Ammon's horn (tissue), 1 donor: ENCODE results near the gene SUSD5.

Source experiments
- DNase-seq: peaks from one replicate; pipeline ENCODE4 v3.0.0-alpha.2; 2016; ENCODE audit warnings: low spot score

Gene SUSD5

DNA sequence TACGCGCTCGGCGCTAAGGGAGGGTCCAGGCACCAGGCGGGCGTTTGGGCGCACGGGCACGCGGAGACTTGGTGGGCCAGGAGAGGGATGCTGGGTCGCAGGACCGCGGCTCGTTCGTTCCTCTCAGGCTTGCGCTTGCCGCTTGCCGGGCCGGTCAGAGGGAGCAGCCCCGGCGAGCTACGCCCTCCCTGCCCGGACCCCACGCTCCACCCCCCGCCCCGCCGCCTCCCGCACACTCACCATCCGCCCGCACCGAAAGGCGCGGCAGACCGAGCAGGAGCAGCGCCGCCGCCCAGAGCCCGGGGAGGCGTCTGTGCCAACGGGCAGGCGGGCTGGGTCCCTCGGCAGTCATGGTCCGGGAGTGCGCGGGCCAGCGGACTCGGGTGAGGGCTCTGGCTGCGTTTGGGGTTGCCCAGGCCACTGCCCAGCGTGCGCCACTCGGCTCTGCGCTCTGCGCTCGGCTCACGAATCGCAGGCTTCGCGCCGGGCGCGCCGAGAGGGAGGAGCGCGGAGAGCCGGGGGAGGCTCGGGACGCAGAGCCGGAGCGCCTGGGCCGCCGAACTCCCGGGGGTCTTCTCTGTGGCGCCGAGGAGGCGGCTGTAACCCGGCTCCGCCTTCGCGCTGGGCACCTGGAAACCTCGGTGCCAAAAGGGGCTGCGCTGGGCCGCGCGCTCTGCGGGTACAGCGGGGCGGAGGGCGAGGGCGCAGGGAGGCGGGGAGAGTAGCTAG, at the start of gene SUSD5:
TSS of gene SUSD5 (minus strand) at position 365 of the 729 bp plus-strand sequence. CDS start at position 352, 13 bp downstream.
- DNase-seq, result peak; percentile 7

DNA sequence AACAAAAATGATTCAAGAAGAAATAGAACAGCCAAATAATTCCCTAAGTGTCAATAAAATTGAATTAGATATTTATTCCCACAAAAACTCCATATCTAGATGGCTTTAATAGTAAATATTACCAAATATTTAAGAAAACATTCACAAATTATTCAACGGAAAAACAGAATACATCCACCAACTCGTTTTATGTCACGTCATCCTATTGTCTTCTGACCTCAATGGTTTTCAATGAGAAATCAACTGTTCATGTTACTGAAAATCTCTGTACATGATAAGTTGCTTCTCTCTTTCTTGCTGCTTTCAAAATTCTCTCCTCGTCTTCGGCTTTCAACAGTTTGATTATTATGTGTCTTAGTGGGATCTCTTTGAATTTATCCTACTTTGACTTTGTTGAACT, 41.5 kb upstream of the SUSD5 start:
- no peak for DNase-seq

DNA sequence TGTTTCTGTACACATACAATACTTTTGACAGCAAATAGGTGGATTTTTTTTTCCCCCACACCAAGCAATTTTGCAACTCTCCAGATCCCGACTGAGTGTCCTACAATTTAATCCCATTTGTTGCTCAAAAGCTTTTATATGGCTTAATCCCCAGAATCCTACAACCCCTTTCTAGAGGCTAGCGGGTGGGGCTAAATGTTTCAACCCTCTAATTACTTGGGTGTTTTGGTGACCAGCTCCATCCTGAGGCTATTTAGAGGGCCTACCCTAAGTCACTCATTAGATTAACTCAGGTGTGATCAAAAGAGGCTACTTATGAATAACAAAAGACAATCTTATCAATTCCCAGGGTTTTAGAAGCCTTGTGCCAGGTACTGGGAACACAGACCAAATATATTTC, 37.6 kb upstream of the SUSD5 start:
- DNase-seq, result no peak

DNA sequence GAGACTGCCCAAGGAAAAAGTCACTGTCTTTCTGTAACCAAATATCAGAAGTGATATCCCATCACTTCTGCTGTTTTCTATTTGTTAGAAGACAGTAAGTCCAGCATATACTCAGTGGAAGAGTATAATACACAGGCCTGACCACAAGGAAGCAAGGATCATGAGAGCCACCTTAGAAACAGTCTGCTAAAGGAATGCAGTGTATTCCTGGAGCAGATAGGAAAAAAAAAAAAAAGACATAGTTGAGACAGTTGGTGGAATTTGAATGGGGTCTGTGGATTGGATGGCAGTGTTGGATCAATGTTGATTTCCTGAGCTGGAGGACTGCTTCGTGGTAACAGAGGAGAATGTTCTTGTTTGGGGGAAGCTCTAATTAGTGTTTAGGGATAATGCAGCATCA, 32.1 kb upstream of the SUSD5 start:
- no peak for DNase-seq

DNA sequence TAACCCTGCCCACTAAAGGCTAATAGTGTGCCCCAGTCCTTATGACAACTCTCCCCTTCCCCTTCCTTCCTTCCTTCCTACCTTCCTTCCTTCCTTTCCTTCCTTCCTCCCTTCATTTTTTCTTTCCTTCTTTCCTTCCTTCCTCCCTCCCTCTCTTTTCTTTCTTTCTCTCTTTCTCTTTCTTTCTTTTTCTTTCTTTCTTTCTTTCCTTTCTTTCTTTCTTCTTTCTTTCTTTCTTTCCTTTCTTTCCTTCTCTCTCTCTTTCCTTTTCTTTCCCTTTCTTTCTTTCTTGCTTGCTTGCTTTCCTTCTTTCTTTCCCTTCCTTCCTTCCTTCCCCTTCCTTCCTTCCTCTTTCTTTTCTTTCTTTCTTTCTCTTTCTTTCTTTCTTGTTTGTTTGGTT, 28.2 kb upstream of the SUSD5 start:
- no peak for DNase-seq

DNA sequence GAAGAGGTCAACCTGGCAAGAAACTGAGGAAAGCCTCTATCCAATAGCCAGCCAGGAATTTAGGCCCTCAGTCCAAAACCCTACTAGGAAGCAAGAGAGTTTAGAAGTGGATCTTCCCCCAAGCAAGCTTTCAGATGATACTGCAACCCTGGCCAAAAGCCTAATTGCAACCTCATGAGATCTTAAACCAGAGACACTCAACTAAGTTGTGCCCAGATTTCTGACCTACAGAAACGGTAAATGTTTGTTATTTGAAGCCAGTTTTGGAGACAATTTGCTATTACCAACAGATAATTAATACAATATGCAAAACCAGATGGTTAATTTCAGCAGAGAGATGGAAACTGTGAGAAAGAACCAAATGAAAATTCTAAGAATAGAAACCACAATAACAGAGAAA, 21.7 kb upstream of the SUSD5 start:
- no peak for DNase-seq

DNA sequence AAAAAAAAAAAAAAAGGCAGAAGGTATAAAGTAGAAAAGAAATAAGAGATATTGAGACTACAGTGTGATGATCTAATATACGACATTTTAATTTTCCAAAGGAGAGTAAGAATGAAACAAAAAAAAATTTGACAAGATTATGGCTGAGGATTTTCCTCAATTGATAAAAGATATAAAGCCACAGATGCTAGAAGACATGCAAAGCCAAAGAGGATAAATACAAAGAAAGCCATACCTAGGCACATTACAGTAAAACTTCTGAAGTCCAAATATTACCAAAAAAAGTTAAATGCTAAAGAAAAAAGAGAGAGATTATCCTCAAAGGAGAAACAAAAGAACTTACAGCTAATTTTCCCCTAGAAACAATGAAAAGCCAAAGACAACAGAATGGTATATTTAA, 20.3 kb upstream of the SUSD5 start:
- no peak for DNase-seq

DNA sequence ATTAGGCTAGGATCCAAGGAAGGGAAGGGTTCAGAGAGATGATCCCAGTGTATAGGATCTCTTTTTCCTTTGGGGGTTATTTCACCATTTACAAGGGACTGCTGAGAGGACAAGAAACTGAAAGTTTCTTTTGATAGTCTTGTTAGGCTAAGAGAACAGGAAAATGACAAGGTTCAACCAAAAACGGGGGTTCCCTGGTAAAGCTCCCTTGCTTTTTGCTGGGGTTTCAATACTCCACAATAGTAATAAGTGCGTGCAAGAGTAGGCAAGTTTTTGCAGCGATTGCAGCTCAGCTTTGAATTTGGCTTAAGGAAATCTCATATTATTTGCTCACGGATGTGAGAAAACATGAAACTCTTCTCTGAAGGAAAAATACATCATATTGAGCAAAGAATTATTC, 18.8 kb upstream of the SUSD5 start:
- no peak for DNase-seq

DNA sequence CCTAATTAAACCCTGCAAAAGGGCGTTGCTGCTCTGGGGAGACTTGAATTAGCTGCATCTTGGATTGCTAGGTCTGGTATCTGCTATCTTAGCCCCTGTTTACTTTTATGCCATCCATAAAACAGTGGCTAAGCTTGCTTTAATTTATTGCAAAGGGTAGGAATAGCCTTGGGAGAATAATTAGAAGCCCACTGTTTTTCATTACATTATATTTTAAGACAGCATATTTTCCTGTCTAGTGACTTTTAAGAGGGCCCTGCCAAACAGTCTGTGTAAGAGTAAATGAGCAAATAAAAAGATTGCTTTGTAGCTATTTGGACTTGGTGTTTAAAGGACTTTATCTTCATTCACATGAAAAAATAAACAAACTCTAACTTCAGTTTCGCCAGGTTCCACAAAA, 17.4 kb upstream of the SUSD5 start:
- DNase-seq, result no peak

DNA sequence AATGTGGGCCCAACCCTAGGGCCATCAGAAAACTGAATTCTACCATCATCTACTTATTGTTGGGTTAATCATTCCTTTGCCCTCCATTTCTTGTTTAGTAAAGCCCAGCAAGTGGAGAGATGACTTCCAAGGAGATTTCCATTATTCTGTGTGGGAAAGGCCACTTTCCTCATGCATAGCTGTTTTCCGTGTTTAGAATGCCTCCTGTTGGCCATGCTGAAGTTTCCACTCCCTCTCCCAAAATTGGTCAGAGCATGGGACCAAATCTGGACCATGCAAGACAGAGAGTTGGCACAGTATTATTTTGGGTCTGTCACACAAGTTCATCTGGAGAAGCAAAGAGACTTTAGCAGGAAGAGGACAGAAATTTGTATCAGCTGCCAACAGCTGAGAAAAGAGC, 15.3 kb upstream of the SUSD5 start:
- DNase-seq, result no peak

DNA sequence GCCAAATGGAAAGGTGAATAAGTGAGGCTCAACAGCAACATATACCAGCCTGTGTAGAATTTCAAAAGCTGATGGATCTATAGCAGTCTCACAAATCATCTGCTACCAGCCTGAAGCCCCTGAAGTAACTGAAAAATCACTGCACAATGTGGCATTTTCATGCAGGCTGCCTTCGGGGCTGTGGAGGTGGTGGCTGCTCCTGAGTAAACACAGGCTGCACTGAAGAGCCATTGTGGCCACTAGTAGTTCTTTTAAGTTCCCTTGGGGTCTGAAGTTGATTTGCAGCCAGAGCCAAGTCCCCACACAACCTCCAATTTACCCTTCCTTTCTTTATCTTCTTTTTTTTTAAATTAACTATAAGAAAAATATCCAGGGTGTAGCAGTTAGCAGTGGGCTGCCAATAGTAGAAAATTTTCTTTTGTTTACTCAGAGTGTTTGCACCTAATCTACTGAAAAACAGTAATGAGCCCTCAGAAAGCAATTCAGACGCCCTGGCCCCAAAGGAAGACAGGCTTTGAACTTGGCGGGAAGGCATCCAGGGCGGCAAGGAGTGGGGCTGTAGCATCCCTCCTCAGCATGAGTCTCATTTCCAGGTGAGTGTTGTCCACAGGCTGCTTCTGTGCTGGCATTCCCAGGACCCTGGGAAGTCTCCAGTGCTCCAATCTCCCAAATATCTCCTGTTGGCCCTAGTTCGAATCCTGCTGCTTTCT, 13.3 kb upstream of the SUSD5 start:
- no peak for DNase-seq

DNA sequence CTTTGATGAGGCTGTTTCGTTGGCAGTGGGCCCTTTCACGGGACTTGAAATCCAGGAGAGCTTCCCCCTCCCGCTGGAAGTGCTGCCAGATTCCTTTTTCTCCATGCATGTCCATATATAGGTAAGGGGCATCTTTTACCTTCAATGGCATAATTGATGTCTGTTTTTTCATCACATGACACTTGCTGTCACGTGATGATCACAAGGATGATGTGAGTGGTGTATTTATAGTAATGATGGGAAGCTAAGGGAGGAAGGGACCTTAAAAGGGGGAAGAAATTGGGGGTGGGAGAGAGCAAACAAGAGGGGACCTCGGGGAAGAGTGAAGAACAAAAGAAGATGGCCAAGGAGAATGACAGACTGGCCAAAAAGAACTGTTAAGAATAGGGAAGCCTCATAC, 11.3 kb upstream of the SUSD5 start:
- no peak for DNase-seq

DNA sequence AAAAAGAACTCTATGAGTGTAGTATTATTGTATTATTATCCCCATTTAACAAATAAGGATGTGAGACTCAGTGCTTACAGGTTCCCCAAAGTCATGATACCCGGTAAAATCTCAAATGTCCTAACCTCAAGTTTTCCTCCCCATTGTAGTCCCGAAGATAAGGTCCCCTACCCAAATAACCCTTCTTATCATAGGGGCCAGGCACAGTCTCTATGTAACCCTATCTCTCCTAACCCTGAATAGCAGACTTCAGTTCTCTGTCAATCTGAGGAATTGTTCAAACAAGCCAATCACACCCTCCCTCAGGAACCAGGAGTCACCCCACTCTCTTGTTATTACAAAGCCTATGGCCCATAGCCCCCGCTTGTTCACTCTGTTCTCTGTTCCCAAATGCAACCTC, 10.5 kb upstream of the SUSD5 start:
- no peak for DNase-seq

DNA sequence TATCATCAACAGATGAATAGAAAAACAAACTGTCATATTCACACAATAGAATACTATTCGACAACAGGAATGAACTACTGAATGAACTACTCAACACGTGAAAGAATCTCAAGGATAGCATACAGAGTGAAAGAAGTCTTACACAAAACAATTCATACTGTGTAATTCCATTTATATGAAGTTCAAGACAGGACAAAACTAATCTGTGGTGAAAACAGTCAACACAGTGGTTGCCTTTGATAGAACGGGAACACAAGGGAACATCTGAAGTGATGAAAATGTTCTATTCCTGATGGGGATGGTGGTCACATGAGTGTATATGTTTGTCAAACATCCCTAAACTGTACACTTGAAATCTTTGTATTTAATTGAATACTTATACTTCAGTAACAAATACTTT, 2.6 kb upstream of the SUSD5 start:
- DNase-seq, result no peak

DNA sequence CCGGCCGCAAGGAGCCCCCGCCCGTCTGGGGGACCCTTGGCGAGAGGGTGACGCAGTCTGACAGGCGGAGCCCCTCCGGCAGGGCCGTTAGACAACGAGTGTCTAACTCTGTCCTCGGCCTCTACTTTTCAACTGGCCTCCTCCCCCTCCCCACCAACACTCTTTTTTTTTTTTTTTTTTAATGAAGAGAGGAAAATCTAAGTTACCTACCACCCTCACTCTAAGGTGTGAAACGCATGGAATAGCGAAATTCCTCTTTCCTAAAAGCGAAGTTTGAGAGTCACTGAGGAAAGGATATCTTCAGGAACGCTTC, 521 bp upstream of the SUSD5 start:
- no peak for DNase-seq

DNA sequence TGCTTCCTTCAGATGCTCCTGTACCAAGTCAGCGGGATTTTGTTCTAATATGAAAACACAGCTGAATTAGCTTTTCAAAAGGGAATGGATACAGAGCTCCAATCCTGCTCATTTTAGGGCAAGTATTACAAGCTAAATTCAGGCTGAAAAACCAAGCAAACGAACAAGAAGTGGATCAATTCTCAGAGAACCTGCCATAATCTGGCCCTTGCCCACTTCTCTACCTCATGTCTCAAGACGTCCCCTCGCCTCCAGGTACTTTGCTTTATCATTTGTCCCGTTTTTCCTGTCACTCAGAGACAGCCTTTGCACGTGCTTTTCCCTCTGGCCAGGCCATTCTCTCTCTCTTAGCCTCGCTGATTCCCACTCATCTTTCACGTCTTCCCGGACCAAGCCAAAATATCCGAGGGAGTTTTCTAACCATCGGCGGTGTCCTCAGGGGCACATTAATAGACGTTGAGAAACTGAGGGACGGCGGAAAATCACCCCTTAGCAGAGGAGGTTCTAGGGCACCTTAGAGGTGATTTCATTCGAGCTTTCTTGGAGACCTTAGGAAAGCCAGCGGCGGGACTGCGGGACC, 654 bp downstream of the SUSD5 start:
- DNase-seq, result no peak

DNA sequence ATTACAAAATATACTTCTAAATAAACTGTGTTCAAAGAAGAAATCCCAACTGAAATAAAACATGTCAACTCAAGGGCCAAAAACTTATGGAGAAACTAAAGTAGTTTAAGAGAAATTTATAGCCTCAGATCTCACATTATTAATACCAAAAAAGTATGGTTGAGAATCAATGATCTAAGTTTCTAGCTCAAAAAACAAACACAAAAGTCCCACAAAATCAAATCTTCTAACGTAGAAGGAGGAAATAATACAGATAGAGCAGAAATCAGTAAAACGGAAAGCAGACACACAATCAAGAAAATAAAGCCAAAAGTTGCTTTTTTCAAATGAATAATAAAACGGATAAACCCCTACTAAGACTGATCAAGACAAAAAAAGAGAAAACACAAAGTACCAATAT, 2.9 kb downstream of the SUSD5 start:
- no peak for DNase-seq

DNA sequence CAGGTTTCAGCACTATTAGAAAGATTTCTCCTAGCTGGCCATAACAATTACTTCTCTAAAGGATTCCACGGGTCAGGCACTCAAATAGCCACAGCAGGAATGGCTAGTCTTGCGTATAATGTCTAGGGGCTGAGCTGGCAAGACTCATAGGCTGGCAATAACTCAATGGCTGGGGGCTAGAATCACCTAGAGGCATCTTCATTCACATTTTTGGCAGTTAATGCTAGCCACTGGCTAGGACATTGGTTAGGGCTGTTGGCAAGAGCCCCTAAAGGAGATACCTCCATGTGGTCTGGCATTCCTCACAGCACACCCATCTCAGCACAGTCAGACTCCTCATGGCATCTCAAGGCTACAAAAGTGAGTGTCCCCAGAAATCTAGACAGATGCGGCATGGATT, 6.2 kb downstream of the SUSD5 start:
- DNase-seq, result no peak

DNA sequence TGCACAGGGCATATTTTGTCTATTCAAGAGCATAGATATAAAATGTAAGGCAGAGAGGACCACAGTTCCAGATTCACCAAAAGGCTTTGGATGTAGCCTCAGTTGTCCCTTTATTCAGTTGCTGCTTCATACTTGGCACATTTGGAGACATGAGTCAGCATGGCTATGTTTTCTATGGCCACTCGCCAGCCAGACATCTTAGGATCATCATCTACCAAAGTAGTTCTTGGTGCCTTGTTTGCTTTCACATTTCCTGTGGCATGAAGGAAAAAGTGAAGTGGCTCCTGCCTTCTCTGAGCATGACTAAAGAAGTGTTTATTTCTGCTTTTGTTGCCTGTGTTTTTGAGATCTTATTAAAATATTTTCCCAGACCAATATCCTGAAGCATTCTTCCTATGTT, 7.2 kb downstream of the SUSD5 start:
- DNase-seq, result no peak

DNA sequence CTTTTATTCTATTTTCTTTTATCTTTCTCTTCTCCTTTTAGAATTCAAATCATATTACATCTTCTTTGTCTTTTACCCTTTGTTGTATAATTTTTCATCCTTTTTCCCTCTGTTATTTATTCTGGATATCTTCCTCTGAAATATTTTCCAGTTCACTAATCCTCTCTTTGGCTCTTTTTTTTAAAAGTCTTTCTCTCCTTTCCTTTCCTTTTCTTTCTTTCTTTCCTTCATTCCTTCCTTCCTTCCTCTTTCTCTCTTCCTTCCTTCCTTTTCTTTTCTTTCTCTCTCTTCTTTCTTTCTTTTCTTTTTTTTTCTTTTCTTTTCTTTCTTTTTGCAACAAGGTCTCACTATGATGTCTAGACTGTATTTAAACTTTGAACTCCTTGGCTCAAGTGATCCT, 9.3 kb downstream of the SUSD5 start:
- no peak for DNase-seq

DNA sequence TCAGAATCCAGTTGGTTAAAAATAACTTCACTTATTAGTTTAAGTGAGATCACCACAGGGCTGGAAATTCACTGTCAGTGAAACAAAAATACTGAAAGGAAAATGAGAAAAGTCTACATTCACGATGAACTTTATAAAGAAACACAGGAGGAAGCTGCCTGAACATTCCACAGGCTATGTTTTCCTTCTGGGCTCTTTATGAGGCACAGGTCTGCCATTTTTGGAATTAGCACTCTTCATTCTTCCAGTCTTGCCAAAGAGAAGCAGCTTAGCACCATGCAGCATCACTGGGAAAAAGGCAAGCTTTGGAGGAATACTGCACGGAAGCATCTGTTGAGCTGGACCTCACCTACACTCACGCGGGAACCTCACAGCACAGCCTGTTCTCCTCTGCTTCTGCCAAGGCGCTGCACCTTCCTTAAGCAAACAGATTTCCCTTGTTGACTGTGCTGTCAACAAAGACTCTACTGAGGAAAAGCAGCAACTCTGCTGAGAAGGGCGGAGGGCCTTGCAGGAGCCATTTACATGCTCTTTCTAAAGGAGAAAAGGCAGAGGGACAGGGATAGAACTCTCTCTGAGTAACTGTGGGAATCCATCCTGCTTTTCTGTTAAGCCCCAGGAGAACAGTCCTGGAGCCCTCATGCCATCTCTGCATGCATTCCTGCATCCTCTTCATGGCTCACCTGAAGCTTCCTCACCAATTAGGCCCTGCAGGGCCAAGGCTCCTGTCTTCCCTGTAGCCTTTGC, 15.7 kb downstream of the SUSD5 start:
- no peak for DNase-seq

DNA sequence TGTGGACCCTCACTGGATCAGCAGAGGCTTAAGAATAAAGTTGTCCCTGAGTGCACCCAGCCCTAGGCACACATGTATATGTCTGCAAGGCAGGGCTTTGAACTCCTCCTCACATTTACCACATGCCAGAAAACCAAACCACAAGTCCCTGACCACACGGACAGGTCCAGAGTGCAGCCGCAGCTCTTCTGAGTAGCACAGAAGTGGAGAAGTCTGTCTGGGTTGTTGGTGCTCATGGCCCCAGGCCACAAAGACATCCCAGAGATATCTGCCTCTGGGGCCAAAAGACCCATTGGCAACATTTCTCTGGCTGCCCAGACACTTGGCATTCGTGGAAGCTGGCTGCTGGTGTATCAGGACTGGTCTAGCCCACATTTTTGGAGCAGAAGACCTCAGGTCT, 17.4 kb downstream of the SUSD5 start:
- DNase-seq, result no peak

DNA sequence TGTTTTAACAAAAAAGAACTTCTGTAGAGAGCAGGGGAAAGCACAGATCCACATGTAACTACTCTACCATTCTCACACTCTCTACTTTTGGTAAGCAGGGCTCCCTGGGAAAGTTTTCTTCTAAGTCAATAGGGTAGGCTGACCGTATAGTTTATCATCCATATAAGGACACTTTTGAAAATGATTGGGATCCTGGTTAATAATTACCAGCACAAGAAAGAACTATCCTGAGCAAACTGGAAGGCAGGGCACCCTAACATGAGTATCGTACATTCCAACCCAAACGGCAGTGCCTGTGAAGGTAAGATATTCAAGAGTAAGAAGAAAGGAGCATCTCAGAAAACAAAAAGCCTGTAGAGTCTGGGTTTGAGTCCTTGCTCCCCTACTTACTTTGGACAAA, 22.1 kb downstream of the SUSD5 start:
- no peak for DNase-seq
